Loucy (cell line): ENCODE measurements around the gene NNMT.

Source experiments
- EZH2phosphoT487 ChIP-seq: fragments of 200-600 bp; IDR thresholded peaks from 2 replicates; pipeline ENCODE4 v1.6.1; 2018; ENCODE audit warnings: antibody characterized with exemption, mild to moderate bottlenecking, moderate library complexity, borderline replicate concordance
- TF ChIP-seq, protein P1 (sequence below): fragments of 200-600 bp; sonication (generic); conservative IDR thresholded peaks from 2 replicates; pipeline ENCODE4 v1.5.1; 2014; ENCODE audit warnings: mild to moderate bottlenecking, antibody characterized with exemption, low read length

DNA sequence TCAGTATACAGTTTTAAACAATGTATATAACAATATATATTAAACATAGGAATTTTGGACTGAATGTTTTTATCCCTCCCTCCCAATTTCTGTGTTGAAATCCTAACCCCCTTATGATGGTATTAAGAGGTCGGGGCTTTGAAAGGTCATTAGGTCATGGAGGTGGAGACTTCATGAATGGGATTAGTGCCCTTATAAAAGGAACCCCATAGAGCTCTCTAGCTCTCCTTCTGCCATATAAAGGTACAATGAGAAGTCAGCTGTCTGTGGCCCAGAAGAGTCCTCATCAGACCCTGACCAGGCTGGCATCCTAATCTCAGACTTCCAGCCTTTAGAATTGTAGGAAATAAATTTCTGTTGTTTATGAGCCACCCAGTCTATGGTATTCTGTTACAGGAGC lies 6.5 kb downstream of the NNMT start:
- TF ChIP-seq, protein P1, sequence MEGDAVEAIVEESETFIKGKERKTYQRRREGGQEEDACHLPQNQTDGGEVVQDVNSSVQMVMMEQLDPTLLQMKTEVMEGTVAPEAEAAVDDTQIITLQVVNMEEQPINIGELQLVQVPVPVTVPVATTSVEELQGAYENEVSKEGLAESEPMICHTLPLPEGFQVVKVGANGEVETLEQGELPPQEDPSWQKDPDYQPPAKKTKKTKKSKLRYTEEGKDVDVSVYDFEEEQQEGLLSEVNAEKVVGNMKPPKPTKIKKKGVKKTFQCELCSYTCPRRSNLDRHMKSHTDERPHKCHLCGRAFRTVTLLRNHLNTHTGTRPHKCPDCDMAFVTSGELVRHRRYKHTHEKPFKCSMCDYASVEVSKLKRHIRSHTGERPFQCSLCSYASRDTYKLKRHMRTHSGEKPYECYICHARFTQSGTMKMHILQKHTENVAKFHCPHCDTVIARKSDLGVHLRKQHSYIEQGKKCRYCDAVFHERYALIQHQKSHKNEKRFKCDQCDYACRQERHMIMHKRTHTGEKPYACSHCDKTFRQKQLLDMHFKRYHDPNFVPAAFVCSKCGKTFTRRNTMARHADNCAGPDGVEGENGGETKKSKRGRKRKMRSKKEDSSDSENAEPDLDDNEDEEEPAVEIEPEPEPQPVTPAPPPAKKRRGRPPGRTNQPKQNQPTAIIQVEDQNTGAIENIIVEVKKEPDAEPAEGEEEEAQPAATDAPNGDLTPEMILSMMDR = no peak
- no peak for TF ChIP-seq EZH2phosphoT487
